Endometrium (tissue), 2 donors: Measurements from ENCODE around the gene MUC6.

Experiments used
- FAIRE-seq: peaks from 2 replicates; lab custom pipeline; 2012; peaks lifted over from hg19 to GRCh38; lab: Jason Lieb, UNC
- donor health status: control.
- donor health status: control.

MUC6 gene

GRCh38 chr11:1024597-1025409 is 11.7 kb downstream of the MUC6 start:
- no peak for FAIRE-seq

- FAIRE-seq, result no peak
Observed at GRCh38 chr11:1023811-1024596, 12.5 kb downstream of the MUC6 start.

- FAIRE-seq, result no peak
Observed at GRCh38 chr11:1022908-1023810, 13.4 kb downstream of the MUC6 start.

- no peak for FAIRE-seq
Observed at GRCh38 chr11:1022411-1022810, 14.1 kb downstream of the MUC6 start.

- no peak for FAIRE-seq
Observed at GRCh38 chr11:1020211-1020905, 16.2 kb downstream of the MUC6 start.

GRCh38 chr11:1019321-1019910 is 17.1 kb downstream of the MUC6 start:
- no peak for FAIRE-seq

- no peak for FAIRE-seq
Observed at GRCh38 chr11:1018091-1018490, 18.4 kb downstream of the MUC6 start.

- FAIRE-seq, result no peak
Observed at GRCh38 chr11:1017269-1018005, 19.1 kb downstream of the MUC6 start.

- FAIRE-seq, result peak; percentile 58
Observed at GRCh38 chr11:1016610-1017126, 19.9 kb downstream of the MUC6 start.

GRCh38 chr11:1015826-1016545 is 20.5 kb downstream of the MUC6 start:
- no peak for FAIRE-seq

- no peak for FAIRE-seq
Observed at GRCh38 chr11:1015064-1015463, 21.5 kb downstream of the MUC6 start.

GRCh38 chr11:1014276-1014675 is 22.2 kb downstream of the MUC6 start:
- FAIRE-seq, result no peak

GRCh38 chr11:1013631-1013935 is 22.9 kb downstream of the MUC6 start:
- no peak for FAIRE-seq

- FAIRE-seq, result no peak
Observed at GRCh38 chr11:1012740-1013630, 23.5 kb downstream of the MUC6 start.

- FAIRE-seq, result no peak
Observed at GRCh38 chr11:1012291-1012690, 24.2 kb downstream of the MUC6 start.

- FAIRE-seq, result no peak
Observed at GRCh38 chr11:1011320-1011698, 25.2 kb downstream of the MUC6 start.

GRCh38 chr11:1010551-1011319 is 25.8 kb downstream of the MUC6 start:
- FAIRE-seq, result no peak

- no peak for FAIRE-seq
Observed at GRCh38 chr11:1009991-1010390, 26.5 kb downstream of the MUC6 start.
